Esophagus muscularis mucosa (tissue), 4 donors: ENCODE results near the gene TRABD2A. TPM values are rescaled to one million over a fixed set of nuclear protein-coding genes. Genes with fewer than 3 reads are reported as not detected.

Experiments
- DNase-seq: peaks from one replicate; pipeline ENCODE4 v3.0.0-alpha.2; 2017; ENCODE audit errors: extremely low spot score
- H3K27ac ChIP-seq, 4 donors: fragments of 200-600 bp; sonication (generic); replicated peaks in 1 of 4; 1 replicate in 3 of 4; 2 replicates in 1 of 4; pipeline ENCODE4 v1.5.1; 2016 to 2019; ENCODE audit warnings: mild to moderate bottlenecking in 1 of 4
- H3K27me3 ChIP-seq, 4 donors: fragments of 200-600 bp; sonication (generic); one replicate each; pipeline versions ENCODE4 v1.5.1 to v1.6.0; 2016 to 2019
- H3K36me3 ChIP-seq, 4 donors: fragments of 200-600 bp; sonication (generic); one replicate each; pipeline ENCODE4 v1.5.1; 2016 to 2019
- H3K4me1 ChIP-seq, 4 donors: fragments of 200-600 bp; sonication (generic); one replicate each; pipeline ENCODE4 v1.5.1; 2016 to 2019
- H3K4me3 ChIP-seq, 4 donors: fragments of 200-600 bp; sonication (generic); 1 replicate in 2 of 4; 2 replicates in 2 of 4; pipeline ENCODE4 v1.5.1; 2016 to 2019; ENCODE audit warnings: mild to moderate bottlenecking in 4 of 4, moderate library complexity in 1 of 4
- H3K9me3 ChIP-seq, 4 donors: fragments of 200-600 bp; sonication (generic); 1 replicate in 3 of 4; 2 replicates in 1 of 4; pipeline ENCODE4 v1.5.1; 2016 to 2019
- EP300 ChIP-seq: sonication (generic); formaldehyde crosslinking; IDR thresholded peaks from one replicate; pipeline ENCODE4 v1.6.1; 2017; ENCODE audit warnings: antibody characterized with exemption
- POLR2A ChIP-seq: fragments of 450-650 bp; IDR thresholded peaks from one replicate; pipeline ENCODE4 v1.6.1; 2017; ENCODE audit warnings: antibody characterized with exemption, moderate library complexity, mild to moderate bottlenecking, low read depth
- POLR2AphosphoS5 ChIP-seq, 2 donors: sonication (generic); formaldehyde crosslinking; IDR thresholded peaks; one replicate each; pipeline ENCODE4 v1.6.1; 2017; ENCODE audit warnings: antibody characterized with exemption in 2 of 2
- WGBS: methylation state at CpG from one replicate; pipeline ENCODE4 v1.1.5; 2018; 5-methylcytosine and 5-hydroxymethylcytosine counted together
- intact Hi-C: fragments of 100-400 bp; cut with DNase I; formaldehyde crosslinking; loops from one replicate; pipeline ENCODE4 v1.15.1; 2023
- total RNA-seq, 4 donors: library from RNA; depleted of rRNA; stranded (reverse); fragments of >200 nt; gene quantifications; one replicate each; pipeline versions ENCODE4 v1.1.0 to v1.2.1, GENCODE V29; 2016
- TF ChIP-seq, protein P1 (sequence below), 3 experiments: fragments of 200-600 bp in 2 of 3; fragments of 450-650 bp in 1 of 3; sonication (generic) in 2 of 3; IDR thresholded peaks; one replicate each; pipeline ENCODE4 v1.5.1; 2017 to 2019; ENCODE audit warnings: antibody characterized with exemption in 3 of 3, mild to moderate bottlenecking in 2 of 3, moderate library complexity in 1 of 3

The TRABD2A gene
- total RNA-seq, 4 donors from 2014 or later, result 1.2 to 3.0 (median 2.1) TPM

DNA sequence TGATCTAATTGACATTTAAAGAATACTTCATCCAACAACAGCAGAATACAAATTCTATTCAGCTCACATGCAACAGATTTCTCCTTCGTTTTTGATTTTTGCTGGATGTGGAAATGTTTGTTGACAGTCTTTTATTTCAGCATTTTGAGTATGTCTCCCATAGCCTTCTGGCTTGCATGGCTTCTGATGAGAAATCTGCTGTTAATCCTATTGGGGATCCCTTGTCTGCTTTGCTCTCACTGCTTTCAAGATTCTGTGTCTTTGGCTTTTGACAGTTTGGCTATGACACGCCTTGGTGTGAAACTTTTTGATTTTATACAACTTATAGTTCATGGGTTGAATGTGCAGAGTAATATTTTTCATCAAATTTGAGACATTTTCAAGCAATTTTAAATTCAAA, 44.7 kb downstream of the TRABD2A start:
- Histone ChIP-seq H3K27me3 (no peaks in the 10 kb centered on the region), H3K27ac (no peak overlapping the region), H3K4me1 (no peaks in the 10 kb centered on the region), H3K4me3 (no peak overlapping the region), H3K36me3 (no peaks in the 10 kb centered on the region), H3K9me3 (peaks cover 0 to 32% (median 0%) of the 10 kb centered on the region in 4 donors)
- 79% methylated on average over 2 of the region's 2 CpGs for WGBS
- TF ChIP-seq EP300 (no peak), POLR2A (no peak), POLR2AphosphoS5 (IDR thresholded peaks at IDR 0.05) (no peak)
- TF ChIP-seq, protein P1, sequence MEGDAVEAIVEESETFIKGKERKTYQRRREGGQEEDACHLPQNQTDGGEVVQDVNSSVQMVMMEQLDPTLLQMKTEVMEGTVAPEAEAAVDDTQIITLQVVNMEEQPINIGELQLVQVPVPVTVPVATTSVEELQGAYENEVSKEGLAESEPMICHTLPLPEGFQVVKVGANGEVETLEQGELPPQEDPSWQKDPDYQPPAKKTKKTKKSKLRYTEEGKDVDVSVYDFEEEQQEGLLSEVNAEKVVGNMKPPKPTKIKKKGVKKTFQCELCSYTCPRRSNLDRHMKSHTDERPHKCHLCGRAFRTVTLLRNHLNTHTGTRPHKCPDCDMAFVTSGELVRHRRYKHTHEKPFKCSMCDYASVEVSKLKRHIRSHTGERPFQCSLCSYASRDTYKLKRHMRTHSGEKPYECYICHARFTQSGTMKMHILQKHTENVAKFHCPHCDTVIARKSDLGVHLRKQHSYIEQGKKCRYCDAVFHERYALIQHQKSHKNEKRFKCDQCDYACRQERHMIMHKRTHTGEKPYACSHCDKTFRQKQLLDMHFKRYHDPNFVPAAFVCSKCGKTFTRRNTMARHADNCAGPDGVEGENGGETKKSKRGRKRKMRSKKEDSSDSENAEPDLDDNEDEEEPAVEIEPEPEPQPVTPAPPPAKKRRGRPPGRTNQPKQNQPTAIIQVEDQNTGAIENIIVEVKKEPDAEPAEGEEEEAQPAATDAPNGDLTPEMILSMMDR (IDR thresholded peaks at IDR 0.05), result no peak
- intact Hi-C loops, result no loop called here
- DNase-seq, result no peak

DNA sequence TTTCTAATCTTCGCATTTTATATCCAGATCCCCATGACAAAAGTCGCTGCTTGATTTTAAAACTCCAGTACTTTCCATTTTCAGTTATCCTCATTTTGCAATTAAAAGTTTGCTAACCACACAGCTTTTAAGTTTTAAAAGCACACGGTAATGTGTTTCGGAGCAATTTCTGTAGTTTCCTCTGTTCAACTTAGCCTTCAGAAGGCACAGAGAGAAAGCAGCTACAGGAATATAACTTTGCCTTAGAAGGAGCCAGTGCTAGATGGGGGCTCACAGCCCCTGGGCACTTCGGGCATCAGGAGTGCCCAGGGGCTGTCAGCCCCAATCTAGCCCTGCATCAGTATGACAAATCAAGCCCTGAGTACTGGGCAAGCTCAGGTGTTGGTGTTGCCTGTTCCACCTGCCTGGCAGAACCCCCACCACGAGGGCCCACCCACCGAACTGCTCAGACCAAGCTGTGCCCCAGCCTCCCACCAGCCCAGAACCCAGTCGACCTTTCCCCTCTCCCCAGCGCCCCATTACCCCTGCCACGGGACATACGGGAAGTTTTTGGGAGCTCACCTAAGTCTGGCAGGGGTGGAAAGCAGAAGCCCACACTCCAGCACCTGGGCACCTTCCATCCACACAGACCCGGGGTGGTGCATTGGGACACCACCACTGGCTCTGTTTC, 47.3 kb downstream of the TRABD2A start:
- Histone ChIP-seq H3K4me3 (no peak overlapping the region), H3K27me3 (no peaks in the 10 kb centered on the region), H3K27ac (no peak overlapping the region), H3K9me3 (peaks cover 0 to 32% (median 0%) of the 10 kb centered on the region in 4 donors), H3K4me1 (no peaks in the 10 kb centered on the region), H3K36me3 (no peaks in the 10 kb centered on the region)
- intact Hi-C loops, result no loop called here
- no peak for DNase-seq
- WGBS, result 88% methylated on average over 12 of the region's 12 CpGs
- TF ChIP-seq POLR2A, result no peak
- TF ChIP-seq, protein P1 (IDR thresholded peaks at IDR 0.05), result no peak
- TF ChIP-seq POLR2AphosphoS5 (IDR thresholded peaks at IDR 0.05), result no peak
- TF ChIP-seq EP300, result no peak

DNA sequence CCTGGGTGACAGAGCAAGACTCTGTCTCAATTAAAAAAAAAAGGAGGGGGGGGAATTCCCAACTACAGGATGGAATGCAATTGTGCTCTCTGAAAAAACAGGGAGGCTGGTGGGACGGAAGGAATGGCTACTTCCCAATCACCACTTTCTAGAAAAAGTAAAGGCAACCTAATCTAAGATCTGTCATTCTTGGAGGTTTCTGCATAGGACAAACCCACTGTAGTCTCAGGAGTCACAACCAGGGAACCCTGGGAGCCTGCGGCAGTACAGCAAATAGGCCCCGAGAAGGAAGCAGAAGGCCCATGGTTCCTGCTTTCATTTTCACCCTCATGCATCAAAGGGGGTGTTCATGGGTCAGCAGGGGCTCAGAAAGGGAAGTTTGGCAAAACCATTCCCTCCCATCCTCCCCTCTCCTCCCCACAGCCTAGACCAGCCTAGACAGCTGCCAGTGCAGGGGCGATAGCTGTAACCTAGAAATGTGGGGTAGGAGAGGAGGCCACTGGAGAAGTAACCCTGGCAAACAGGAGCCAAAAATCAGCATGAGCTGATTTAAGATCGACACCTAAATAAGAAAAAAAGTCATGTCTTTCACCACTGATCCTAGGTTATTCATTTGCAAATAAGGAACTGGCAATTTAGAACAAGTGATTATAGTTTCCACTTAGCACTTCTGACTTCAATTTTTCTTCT, 48.0 kb downstream of the TRABD2A start:
- no peak for DNase-seq
- WGBS, result 45% methylated on average over 2 of the region's 5 CpGs
- H3K4me1 ChIP-seq, result no peaks in the 10 kb centered on the region
- no peak overlapping the region for H3K4me3 ChIP-seq
- H3K27me3 ChIP-seq, result no peaks in the 10 kb centered on the region
- H3K9me3 ChIP-seq, result peaks cover 0 to 32% (median 0%) of the 10 kb centered on the region in 4 donors
- H3K27ac ChIP-seq, result no peak overlapping the region
- TF ChIP-seq, protein P1 (IDR thresholded peaks at IDR 0.05), result no peak
- no peak for TF ChIP-seq POLR2A
- no peaks in the 10 kb centered on the region for H3K36me3 ChIP-seq
- intact Hi-C loops, result no loop called here

DNA sequence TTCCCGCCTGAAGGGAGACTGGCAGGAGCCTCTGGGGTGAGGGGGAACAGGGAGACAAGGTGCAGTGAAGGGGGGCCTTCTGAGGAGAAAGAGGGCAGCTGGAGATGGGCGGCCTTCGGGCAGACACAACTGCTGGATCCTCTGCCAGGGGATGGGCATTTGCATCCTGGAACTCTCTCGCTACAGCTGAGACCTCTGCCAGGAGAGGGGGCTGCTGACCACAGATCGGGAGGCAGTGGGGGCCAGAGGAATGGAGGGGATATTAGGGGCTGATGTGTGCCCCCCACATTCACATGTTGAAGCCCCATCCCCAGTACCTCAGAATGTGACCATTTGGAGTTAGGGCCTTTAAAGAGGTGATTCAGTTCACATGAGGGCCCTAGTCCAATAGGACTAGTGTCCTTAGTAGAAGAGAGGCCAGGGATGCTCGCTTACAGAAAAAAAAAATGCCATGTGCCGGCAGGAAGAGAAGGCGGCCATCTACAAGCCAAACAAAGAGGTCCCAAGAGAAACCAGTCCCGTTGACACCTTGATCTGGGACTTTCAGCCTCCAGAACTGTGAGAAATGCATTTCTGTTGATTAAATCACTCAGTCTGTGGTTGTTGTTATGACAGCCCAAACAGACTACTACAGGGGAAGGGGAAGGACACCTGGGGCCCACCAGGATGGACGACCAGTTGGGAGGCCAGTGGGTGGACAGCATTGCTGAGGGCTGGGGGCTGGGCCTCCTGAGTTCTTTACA, 50.0 kb downstream of the TRABD2A start:
- Histone ChIP-seq H3K4me1 (no peaks in the 10 kb centered on the region), H3K36me3 (no peaks in the 10 kb centered on the region), H3K4me3 (no peak overlapping the region), H3K9me3 (peaks cover 0 to 12% (median 0%) of the 10 kb centered on the region in 4 donors), H3K27ac (no peak overlapping the region), H3K27me3 (no peaks in the 10 kb centered on the region)
- intact Hi-C loops, result no loop called here
- WGBS, result 84% methylated on average over 10 of the region's 10 CpGs
- DNase-seq, result no peak
- TF ChIP-seq POLR2AphosphoS5 (IDR thresholded peaks at IDR 0.05) (no peak), EP300 (no peak), POLR2A (no peak)
- TF ChIP-seq, protein P1 (IDR thresholded peaks at IDR 0.05), result no peak
